ENCODE data around the gene GDE1. TPM values are rescaled to one million over a fixed set of nuclear protein-coding genes. Genes with fewer than 3 reads are reported as not detected.

Gene GDE1
- total RNA-seq, 1 experiment from 2014 or later = 65.7 TPM

DNA sequence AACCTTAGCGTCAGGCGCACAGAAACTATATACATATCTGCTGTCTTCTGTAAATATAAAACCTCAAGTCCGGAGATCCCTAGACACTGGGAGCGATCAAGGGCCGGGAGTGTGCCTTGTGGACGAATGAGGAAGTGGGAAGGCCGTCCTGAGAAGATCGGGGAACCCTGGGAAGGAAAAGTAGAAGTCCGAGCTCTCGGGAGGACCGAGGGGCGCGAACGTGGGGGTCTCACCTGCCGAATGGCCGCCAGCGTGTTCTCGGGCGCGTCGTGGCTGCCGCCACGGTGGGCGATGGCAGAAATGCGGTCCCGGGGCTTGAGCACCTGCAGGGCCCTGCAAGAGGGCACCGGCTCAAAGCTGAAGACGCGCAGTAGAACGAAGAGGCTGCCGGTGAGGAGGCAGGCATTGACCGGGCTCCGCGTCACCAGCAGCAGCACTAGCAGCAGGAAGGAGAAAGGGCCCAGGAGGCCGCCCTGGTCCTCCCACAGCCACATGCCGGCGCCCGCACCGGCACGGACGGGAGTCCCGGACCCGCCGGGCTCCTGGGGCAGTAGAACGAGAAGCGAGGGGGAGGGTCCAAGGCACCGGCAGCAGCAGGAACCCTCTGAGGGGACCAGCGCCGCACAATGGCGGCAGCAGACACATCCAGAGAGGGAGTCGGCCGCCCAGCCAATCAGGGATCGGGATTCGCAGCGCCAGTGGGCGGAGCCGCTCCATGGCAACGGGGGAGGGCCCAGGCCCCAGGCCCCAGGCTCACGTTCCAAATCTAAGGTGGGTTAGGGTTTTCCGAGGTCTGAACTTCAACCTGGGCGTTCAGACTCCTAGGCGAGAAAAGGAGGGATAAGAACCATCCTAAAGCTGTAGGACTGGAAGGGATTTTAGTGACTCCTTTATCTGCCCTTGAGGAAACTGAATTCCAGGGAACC, at the start of gene GDE1 (continued):
- TF ChIP-seq, protein P1, sequence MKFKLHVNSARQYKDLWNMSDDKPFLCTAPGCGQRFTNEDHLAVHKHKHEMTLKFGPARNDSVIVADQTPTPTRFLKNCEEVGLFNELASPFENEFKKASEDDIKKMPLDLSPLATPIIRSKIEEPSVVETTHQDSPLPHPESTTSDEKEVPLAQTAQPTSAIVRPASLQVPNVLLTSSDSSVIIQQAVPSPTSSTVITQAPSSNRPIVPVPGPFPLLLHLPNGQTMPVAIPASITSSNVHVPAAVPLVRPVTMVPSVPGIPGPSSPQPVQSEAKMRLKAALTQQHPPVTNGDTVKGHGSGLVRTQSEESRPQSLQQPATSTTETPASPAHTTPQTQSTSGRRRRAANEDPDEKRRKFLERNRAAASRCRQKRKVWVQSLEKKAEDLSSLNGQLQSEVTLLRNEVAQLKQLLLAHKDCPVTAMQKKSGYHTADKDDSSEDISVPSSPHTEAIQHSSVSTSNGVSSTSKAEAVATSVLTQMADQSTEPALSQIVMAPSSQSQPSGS (CRISPR knock-in tag; IDR thresholded peaks at IDR 0.05; ENCODE audit: borderline replicate concordance, low read depth) = no peak
- TF ChIP-seq SOX15 (CRISPR knock-in tag; IDR thresholded peaks at IDR 0.05) (no peak), ZNF423 (CRISPR knock-in tag; IDR thresholded peaks at IDR 0.05) (no peak), JUN (CRISPR knock-in tag; IDR thresholded peaks at IDR 0.05) (0 out of 2 replicates have a peak, but pooled peaks have one; percentile 39), NFE2L1 (CRISPR knock-in tag; IDR thresholded peaks at IDR 0.05) (no peak), KAT7 (CRISPR knock-in tag; IDR thresholded peaks at IDR 0.05; ENCODE audit: borderline replicate concordance) (no peak), SMAD4 (CRISPR knock-in tag; IDR thresholded peaks at IDR 0.05) (no peak), PRRX2 (CRISPR knock-in tag; IDR thresholded peaks at IDR 0.05) (no peak), ZNF396 (CRISPR knock-in tag; IDR thresholded peaks at IDR 0.05; ENCODE audit: borderline replicate concordance) (no peak), TEAD1 (CRISPR knock-in tag; IDR thresholded peaks at IDR 0.05) (no peak), SP1 (CRISPR knock-in tag; conservative IDR thresholded peaks at IDR 0.05) (peak; percentile 74), ZNF671 (CRISPR knock-in tag; IDR thresholded peaks at IDR 0.05) (no peak)
- TF ChIP-seq, protein P2, sequence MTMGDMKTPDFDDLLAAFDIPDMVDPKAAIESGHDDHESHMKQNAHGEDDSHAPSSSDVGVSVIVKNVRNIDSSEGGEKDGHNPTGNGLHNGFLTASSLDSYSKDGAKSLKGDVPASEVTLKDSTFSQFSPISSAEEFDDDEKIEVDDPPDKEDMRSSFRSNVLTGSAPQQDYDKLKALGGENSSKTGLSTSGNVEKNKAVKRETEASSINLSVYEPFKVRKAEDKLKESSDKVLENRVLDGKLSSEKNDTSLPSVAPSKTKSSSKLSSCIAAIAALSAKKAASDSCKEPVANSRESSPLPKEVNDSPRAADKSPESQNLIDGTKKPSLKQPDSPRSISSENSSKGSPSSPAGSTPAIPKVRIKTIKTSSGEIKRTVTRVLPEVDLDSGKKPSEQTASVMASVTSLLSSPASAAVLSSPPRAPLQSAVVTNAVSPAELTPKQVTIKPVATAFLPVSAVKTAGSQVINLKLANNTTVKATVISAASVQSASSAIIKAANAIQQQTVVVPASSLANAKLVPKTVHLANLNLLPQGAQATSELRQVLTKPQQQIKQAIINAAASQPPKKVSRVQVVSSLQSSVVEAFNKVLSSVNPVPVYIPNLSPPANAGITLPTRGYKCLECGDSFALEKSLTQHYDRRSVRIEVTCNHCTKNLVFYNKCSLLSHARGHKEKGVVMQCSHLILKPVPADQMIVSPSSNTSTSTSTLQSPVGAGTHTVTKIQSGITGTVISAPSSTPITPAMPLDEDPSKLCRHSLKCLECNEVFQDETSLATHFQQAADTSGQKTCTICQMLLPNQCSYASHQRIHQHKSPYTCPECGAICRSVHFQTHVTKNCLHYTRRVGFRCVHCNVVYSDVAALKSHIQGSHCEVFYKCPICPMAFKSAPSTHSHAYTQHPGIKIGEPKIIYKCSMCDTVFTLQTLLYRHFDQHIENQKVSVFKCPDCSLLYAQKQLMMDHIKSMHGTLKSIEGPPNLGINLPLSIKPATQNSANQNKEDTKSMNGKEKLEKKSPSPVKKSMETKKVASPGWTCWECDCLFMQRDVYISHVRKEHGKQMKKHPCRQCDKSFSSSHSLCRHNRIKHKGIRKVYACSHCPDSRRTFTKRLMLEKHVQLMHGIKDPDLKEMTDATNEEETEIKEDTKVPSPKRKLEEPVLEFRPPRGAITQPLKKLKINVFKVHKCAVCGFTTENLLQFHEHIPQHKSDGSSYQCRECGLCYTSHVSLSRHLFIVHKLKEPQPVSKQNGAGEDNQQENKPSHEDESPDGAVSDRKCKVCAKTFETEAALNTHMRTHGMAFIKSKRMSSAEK (CRISPR knock-in tag; IDR thresholded peaks at IDR 0.05; ENCODE audit: borderline replicate concordance) = no peak
- TF ChIP-seq, protein P3, sequence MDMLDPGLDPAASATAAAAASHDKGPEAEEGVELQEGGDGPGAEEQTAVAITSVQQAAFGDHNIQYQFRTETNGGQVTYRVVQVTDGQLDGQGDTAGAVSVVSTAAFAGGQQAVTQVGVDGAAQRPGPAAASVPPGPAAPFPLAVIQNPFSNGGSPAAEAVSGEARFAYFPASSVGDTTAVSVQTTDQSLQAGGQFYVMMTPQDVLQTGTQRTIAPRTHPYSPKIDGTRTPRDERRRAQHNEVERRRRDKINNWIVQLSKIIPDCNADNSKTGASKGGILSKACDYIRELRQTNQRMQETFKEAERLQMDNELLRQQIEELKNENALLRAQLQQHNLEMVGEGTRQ (CRISPR knock-in tag; IDR thresholded peaks at IDR 0.05) = no peak
- TF ChIP-seq, protein P4, sequence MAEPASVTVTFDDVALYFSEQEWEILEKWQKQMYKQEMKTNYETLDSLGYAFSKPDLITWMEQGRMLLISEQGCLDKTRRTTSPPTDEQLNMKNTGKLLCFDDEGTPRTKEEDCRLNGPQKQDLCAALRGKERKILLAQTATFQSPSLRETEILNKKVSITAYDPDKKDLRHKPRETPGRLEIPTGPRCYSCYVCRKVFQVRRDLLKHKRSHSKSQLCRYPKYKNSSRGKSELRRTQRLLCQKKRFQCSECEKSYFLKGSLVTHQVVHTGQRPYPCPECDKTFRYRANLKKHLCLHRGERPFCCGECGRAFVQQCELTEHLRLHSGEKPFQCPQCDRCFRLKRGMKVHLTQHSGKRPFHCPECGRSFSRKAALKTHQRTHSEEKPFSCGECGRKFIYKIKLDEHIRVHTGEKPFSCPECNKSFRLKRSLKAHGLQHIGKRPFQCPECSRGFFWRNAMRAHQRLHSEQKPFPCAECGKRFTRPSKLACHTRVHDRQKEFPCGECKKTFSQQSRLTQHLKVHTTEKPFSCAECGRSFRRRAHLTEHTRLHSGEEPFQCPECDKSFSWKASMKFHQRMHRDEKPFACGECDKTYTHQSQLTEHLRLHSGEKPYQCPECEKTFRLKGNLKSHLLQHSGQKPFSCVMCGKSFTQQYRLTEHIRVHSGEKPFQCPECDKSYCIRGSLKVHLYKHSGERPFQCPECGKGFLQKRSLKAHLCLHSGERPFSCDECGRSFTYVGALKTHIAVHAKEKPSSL (CRISPR knock-in tag; conservative IDR thresholded peaks at IDR 0.05) = no peak
- TF ChIP-seq, protein P5, sequence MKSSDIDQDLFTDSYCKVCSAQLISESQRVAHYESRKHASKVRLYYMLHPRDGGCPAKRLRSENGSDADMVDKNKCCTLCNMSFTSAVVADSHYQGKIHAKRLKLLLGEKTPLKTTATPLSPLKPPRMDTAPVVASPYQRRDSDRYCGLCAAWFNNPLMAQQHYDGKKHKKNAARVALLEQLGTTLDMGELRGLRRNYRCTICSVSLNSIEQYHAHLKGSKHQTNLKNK (CRISPR knock-in tag; IDR thresholded peaks at IDR 0.05) = no peak
- TF ChIP-seq, protein P6, sequence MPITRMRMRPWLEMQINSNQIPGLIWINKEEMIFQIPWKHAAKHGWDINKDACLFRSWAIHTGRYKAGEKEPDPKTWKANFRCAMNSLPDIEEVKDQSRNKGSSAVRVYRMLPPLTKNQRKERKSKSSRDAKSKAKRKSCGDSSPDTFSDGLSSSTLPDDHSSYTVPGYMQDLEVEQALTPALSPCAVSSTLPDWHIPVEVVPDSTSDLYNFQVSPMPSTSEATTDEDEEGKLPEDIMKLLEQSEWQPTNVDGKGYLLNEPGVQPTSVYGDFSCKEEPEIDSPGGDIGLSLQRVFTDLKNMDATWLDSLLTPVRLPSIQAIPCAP (CRISPR knock-in tag; IDR thresholded peaks at IDR 0.05) = no peak
